Calu3 (cell line): Measurements from ENCODE around the gene SLC24A3. TPM values are rescaled to one million over a fixed set of nuclear protein-coding genes. Genes with fewer than 3 reads are reported as not detected.

Source experiments
- BruUV-seq: library from RNA; stranded (reverse); fragments of 400-500 nt; replicated peaks from 2 replicates; lab custom pipeline; 2021; lab: Mats Ljungman, UMichigan
- CTCF ChIA-PET: fragments of 300-600 bp; sonication (Branson Sonifier 250); formaldehyde crosslinking; loops from one replicate; lab custom pipeline; 2022; ENCODE audit warnings: antibody characterized with exemption; lab: Charles Lee
- DNase-seq: peaks from one replicate; pipeline ENCODE4 v3.0.0; 2022
- H3K27ac Mint-ChIP-seq: one replicate; pipeline ENCODE4 v1.8.0; 2022; ENCODE audit warnings: mixed read lengths; ENCODE audit not compliant: unreplicated experiment
- H3K27me3 Mint-ChIP-seq: one replicate; pipeline ENCODE4 v1.8.0; 2022; ENCODE audit warnings: mixed read lengths; ENCODE audit not compliant: unreplicated experiment
- H3K36me3 Mint-ChIP-seq: one replicate; pipeline ENCODE4 v1.8.0; 2022; ENCODE audit warnings: mild to moderate bottlenecking, moderate library complexity, mixed read lengths; ENCODE audit not compliant: insufficient read depth, unreplicated experiment
- H3K4me1 Mint-ChIP-seq: one replicate; pipeline ENCODE4 v1.8.0; 2022; ENCODE audit warnings: mild to moderate bottlenecking, low read depth, mixed read lengths; ENCODE audit not compliant: unreplicated experiment
- H3K4me3 Mint-ChIP-seq: one replicate; pipeline ENCODE4 v1.8.0; 2022; ENCODE audit warnings: mild to moderate bottlenecking, low read depth, moderate library complexity, mixed read lengths; ENCODE audit not compliant: unreplicated experiment
- H3K9me3 Mint-ChIP-seq: one replicate; pipeline ENCODE4 v1.8.0; 2022; ENCODE audit warnings: low read depth, mixed read lengths; ENCODE audit not compliant: unreplicated experiment
- CTCF ChIP-seq: fragments of 200-600 bp; IDR thresholded peaks from one replicate; pipeline ENCODE4 v1.8.0; 2022; ENCODE audit warnings: antibody characterized with exemption; ENCODE audit not compliant: unreplicated experiment
- intact Hi-C: fragments of 100-400 bp; cut with micrococcal nuclease; formaldehyde crosslinking; loops from one replicate; pipeline ENCODE4 v1.10.0; 2022; ENCODE audit not compliant: unreplicated experiment
- total RNA-seq: library from RNA; stranded (reverse); gene quantifications from 2 replicates; pipeline ENCODE4 v1.2.3, GENCODE V29; 2022

SLC24A3 gene
- total RNA-seq, 1 experiment from 2014 or later: not detected

GRCh38 chr20:19462491-19462890 is 250.0 kb downstream of the SLC24A3 start:
- TF ChIP-seq CTCF: no peak
- Mint-ChIP-seq H3K27ac (no peak overlapping the region), H3K27me3 (peaks cover 10% of the 10 kb centered on the region), H3K9me3 (no peaks in the 10 kb centered on the region), H3K4me3 (no peak overlapping the region), H3K4me1 (no peaks in the 10 kb centered on the region), H3K36me3 (no peaks in the 10 kb centered on the region)
- CTCF ChIA-PET: no interaction called here
- no TSS peak for BruUV-seq
- no peak for DNase-seq
- intact Hi-C loops: no loop called here

GRCh38 chr20:19463597-19463996 is 251.2 kb downstream of the SLC24A3 start:
- BruUV-seq: no TSS peak
- no peak for TF ChIP-seq CTCF
- no peaks in the 10 kb centered on the region for H3K36me3 Mint-ChIP-seq
- DNase-seq: no peak
- H3K4me1 Mint-ChIP-seq: no peaks in the 10 kb centered on the region
- H3K27me3 Mint-ChIP-seq: peaks cover 21% of the 10 kb centered on the region
- intact Hi-C loops: no loop called here
- CTCF ChIA-PET: no interaction called here
- H3K4me3 Mint-ChIP-seq: no peak overlapping the region
- no peaks in the 10 kb centered on the region for H3K9me3 Mint-ChIP-seq
- H3K27ac Mint-ChIP-seq: no peak overlapping the region

- H3K36me3 Mint-ChIP-seq: no peaks in the 10 kb centered on the region
- no peak overlapping the region for H3K4me3 Mint-ChIP-seq
- TF ChIP-seq CTCF: no peak
- H3K27ac Mint-ChIP-seq: no peak overlapping the region
- no peaks in the 10 kb centered on the region for H3K4me1 Mint-ChIP-seq
- DNase-seq: no peak
- intact Hi-C loops: no loop called here
- BruUV-seq: no TSS peak
- CTCF ChIA-PET: no interaction called here
- peaks cover 33% of the 10 kb centered on the region for H3K27me3 Mint-ChIP-seq
- no peaks in the 10 kb centered on the region for H3K9me3 Mint-ChIP-seq
Measured at GRCh38 chr20:19465536-19465935, 253.1 kb downstream of the SLC24A3 start.

- no peaks in the 10 kb centered on the region for H3K36me3 Mint-ChIP-seq
- H3K4me1 Mint-ChIP-seq: no peaks in the 10 kb centered on the region
- intact Hi-C loops: no loop called here
- H3K4me3 Mint-ChIP-seq: no peak overlapping the region
- H3K27ac Mint-ChIP-seq: no peak overlapping the region
- H3K9me3 Mint-ChIP-seq: no peaks in the 10 kb centered on the region
- no peak for DNase-seq
- CTCF ChIA-PET: no interaction called here
- BruUV-seq: no TSS peak
- peaks cover 41% of the 10 kb centered on the region for H3K27me3 Mint-ChIP-seq
- TF ChIP-seq CTCF: no peak
Measured at GRCh38 chr20:19466206-19466928, 253.9 kb downstream of the SLC24A3 start.
